H1 (cell line): ENCODE results near the gene CFAP92. TPM values are rescaled to one million over a fixed set of nuclear protein-coding genes. Genes with fewer than 3 reads are reported as not detected.

Experiments used
- ASH2L ChIP-seq: fragments of 200-600, 300-600 bp; sonication (generic); IDR thresholded peaks from one replicate; pipeline ENCODE4 v1.7.1; 2017; ENCODE audit warnings: low read length
- CBX8 ChIP-seq: fragments of 300-800, 300-1000 bp; sonication (generic); IDR thresholded peaks from 2 replicates; pipeline ENCODE4 v1.7.1; 2016; ENCODE audit warnings: low read depth, low read length, borderline replicate concordance
- CTCF ChIP-seq, 3 experiments: IDR thresholded peaks; 1 replicate in 2 of 3; 2 replicates in 1 of 3; pipeline versions ENCODE4 v1.5.1 to v1.6.1; 2011; ENCODE audit warnings: low read length in 3 of 3, mild to moderate bottlenecking in 3 of 3, inconsistent platforms in 2 of 3, low read depth in 1 of 3, moderate library complexity in 1 of 3; ENCODE audit not compliant: insufficient read depth in 1 of 3; ENCODE audit errors: control extremely low read depth in 1 of 3
- FOSL1 ChIP-seq: IDR thresholded peaks from 2 replicates; pipeline ENCODE4 v1.6.1; 2011; ENCODE audit warnings: mild to moderate bottlenecking, low read depth, low read length, moderate library complexity; ENCODE audit not compliant: insufficient read depth
- GTF2F1 ChIP-seq: IDR thresholded peaks from 2 replicates; pipeline ENCODE4 v1.6.1; 2012; ENCODE audit warnings: low read depth, low read length, improper control_type of control experiment, borderline replicate concordance
- JUN ChIP-seq: IDR thresholded peaks from 2 replicates; pipeline ENCODE4 v1.6.1; 2011; ENCODE audit warnings: low read depth, mild to moderate bottlenecking, improper control_type of control experiment, low read length
- NANOG ChIP-seq: IDR thresholded peaks from 2 replicates; pipeline ENCODE4 v1.6.1; 2011; ENCODE audit warnings: low read length, low read depth, mild to moderate bottlenecking, inconsistent platforms; ENCODE audit not compliant: insufficient read depth, poor library complexity, severe bottlenecking
- POLR2A ChIP-seq, 2 experiments: IDR thresholded peaks; 1 replicate in 1 of 2; 2 replicates in 1 of 2; pipeline ENCODE4 v1.6.1; 2011; ENCODE audit warnings: low read depth in 2 of 2, low read length in 2 of 2, mild to moderate bottlenecking in 2 of 2; ENCODE audit errors: control extremely low read depth in 1 of 2
- SP2 ChIP-seq: IDR thresholded peaks from 2 replicates; pipeline ENCODE4 v1.6.1; 2012; ENCODE audit warnings: mild to moderate bottlenecking, low read length, inconsistent platforms
- polyA plus RNA-seq, 7 experiments: library from polyadenylated mRNA; depleted of rRNA in 3 of 7; stranded (reverse) in 5 of 7; unstranded in 2 of 7; fragments of >200 nt in 5 of 7; fragments of 200-250 nt in 2 of 7; gene quantifications; 1 replicate in 5 of 7; 2 replicates in 1 of 7; 4 replicates in 1 of 7; pipeline versions ENCODE4 v1.2.1 to v1.2.3, GENCODE V29; 2011 to 2013; ENCODE audit warnings: missing spikeins in 2 of 7, mixed read lengths in 2 of 7
- total RNA-seq: library from RNA; stranded (reverse); fragmentation: NEBNext Ultra II Directional; extraction: Animal tissue kit (Norgen Biotek cat#: 25700); gene quantifications from 2 replicates; pipeline ENCODE4 v1.2.1, GENCODE V29; 2021
- TF ChIP-seq, protein P1 (sequence below): fragments of 300-600 bp; sonication (generic); IDR thresholded peaks from 2 replicates; pipeline ENCODE4 v1.7.1; 2012; ENCODE audit warnings: low read length, moderate library complexity, mild to moderate bottlenecking, inconsistent platforms; ENCODE audit not compliant: insufficient replicate concordance

The CFAP92 gene
- total and polyA plus RNA-seq, 2 of the 8 experiments (the other 6 are each of a cell fraction or from before 2014, with no cell fraction given), result 0.77 to 2.0 TPM

- TF ChIP-seq, protein P1, sequence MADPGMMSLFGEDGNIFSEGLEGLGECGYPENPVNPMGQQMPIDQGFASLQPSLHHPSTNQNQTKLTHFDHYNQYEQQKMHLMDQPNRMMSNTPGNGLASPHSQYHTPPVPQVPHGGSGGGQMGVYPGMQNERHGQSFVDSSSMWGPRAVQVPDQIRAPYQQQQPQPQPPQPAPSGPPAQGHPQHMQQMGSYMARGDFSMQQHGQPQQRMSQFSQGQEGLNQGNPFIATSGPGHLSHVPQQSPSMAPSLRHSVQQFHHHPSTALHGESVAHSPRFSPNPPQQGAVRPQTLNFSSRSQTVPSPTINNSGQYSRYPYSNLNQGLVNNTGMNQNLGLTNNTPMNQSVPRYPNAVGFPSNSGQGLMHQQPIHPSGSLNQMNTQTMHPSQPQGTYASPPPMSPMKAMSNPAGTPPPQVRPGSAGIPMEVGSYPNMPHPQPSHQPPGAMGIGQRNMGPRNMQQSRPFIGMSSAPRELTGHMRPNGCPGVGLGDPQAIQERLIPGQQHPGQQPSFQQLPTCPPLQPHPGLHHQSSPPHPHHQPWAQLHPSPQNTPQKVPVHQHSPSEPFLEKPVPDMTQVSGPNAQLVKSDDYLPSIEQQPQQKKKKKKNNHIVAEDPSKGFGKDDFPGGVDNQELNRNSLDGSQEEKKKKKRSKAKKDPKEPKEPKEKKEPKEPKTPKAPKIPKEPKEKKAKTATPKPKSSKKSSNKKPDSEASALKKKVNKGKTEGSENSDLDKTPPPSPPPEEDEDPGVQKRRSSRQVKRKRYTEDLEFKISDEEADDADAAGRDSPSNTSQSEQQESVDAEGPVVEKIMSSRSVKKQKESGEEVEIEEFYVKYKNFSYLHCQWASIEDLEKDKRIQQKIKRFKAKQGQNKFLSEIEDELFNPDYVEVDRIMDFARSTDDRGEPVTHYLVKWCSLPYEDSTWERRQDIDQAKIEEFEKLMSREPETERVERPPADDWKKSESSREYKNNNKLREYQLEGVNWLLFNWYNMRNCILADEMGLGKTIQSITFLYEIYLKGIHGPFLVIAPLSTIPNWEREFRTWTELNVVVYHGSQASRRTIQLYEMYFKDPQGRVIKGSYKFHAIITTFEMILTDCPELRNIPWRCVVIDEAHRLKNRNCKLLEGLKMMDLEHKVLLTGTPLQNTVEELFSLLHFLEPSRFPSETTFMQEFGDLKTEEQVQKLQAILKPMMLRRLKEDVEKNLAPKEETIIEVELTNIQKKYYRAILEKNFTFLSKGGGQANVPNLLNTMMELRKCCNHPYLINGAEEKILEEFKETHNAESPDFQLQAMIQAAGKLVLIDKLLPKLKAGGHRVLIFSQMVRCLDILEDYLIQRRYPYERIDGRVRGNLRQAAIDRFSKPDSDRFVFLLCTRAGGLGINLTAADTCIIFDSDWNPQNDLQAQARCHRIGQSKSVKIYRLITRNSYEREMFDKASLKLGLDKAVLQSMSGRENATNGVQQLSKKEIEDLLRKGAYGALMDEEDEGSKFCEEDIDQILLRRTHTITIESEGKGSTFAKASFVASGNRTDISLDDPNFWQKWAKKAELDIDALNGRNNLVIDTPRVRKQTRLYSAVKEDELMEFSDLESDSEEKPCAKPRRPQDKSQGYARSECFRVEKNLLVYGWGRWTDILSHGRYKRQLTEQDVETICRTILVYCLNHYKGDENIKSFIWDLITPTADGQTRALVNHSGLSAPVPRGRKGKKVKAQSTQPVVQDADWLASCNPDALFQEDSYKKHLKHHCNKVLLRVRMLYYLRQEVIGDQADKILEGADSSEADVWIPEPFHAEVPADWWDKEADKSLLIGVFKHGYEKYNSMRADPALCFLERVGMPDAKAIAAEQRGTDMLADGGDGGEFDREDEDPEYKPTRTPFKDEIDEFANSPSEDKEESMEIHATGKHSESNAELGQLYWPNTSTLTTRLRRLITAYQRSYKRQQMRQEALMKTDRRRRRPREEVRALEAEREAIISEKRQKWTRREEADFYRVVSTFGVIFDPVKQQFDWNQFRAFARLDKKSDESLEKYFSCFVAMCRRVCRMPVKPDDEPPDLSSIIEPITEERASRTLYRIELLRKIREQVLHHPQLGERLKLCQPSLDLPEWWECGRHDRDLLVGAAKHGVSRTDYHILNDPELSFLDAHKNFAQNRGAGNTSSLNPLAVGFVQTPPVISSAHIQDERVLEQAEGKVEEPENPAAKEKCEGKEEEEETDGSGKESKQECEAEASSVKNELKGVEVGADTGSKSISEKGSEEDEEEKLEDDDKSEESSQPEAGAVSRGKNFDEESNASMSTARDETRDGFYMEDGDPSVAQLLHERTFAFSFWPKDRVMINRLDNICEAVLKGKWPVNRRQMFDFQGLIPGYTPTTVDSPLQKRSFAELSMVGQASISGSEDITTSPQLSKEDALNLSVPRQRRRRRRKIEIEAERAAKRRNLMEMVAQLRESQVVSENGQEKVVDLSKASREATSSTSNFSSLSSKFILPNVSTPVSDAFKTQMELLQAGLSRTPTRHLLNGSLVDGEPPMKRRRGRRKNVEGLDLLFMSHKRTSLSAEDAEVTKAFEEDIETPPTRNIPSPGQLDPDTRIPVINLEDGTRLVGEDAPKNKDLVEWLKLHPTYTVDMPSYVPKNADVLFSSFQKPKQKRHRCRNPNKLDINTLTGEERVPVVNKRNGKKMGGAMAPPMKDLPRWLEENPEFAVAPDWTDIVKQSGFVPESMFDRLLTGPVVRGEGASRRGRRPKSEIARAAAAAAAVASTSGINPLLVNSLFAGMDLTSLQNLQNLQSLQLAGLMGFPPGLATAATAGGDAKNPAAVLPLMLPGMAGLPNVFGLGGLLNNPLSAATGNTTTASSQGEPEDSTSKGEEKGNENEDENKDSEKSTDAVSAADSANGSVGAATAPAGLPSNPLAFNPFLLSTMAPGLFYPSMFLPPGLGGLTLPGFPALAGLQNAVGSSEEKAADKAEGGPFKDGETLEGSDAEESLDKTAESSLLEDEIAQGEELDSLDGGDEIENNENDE, result no peak
- TF ChIP-seq FOSL1 (no peak), NANOG (no peak), GTF2F1 (no peak), SP2 (no peak), JUN (no peak), ASH2L (no peak), CTCF (IDR thresholded peaks at IDR 0.05; ENCODE audit: control extremely low read depth in 1 of 3, insufficient read depth in 1 of 3, low read depth in 1 of 3, low read length in 3 of 3) (no peak), POLR2A (IDR thresholded peaks at IDR 0.05; ENCODE audit: control extremely low read depth in 1 of 2, low read depth in 2 of 2, low read length in 2 of 2) (no peak), CBX8 (no peak)
These were observed 82.0 kb downstream of the CFAP92 start (continued) for GRCh38 chr3:128911911-128912310.
